Astrocyte (in vitro differentiated cells and primary cell): Measurements from ENCODE around the gene KLHDC7A. TPM values are rescaled to one million over a fixed set of nuclear protein-coding genes. Genes with fewer than 3 reads are reported as not detected.

Experiments
- DNase-seq: peaks from one replicate; pipeline ENCODE4 v3.0.0-alpha.2; 2010; ENCODE audit warnings: low read depth
- FAIRE-seq: peaks from 2 replicates; lab custom pipeline; 2011; peaks lifted over from hg19 to GRCh38; lab: Jason Lieb, UNC
- H2AFZ ChIP-seq: 2 replicates; pipeline ENCODE4 v1.6.0; 2012; ENCODE audit warnings: low read depth, low read length, inconsistent platforms
- H3K27ac ChIP-seq: 2 replicates; pipeline ENCODE4 v1.5.1; 2011; ENCODE audit warnings: low read depth, low read length, inconsistent platforms
- H3K27me3 ChIP-seq: 2 replicates; pipeline ENCODE4 v1.6.0; 2011; ENCODE audit warnings: low read length, inconsistent platforms; ENCODE audit not compliant: insufficient read depth
- H3K36me3 ChIP-seq: 2 replicates; pipeline ENCODE4 v1.5.1; 2011; ENCODE audit warnings: low read length, inconsistent platforms; ENCODE audit not compliant: insufficient read depth
- H3K4me1 ChIP-seq: 2 replicates; pipeline ENCODE4 v1.5.1; 2011; ENCODE audit warnings: low read length, inconsistent platforms; ENCODE audit not compliant: insufficient read depth
- H3K4me2 ChIP-seq: 2 replicates; pipeline ENCODE4 v1.6.0; 2012; ENCODE audit warnings: low read length, inconsistent platforms
- H3K4me3 ChIP-seq: 2 replicates; pipeline ENCODE4 v1.5.1; 2011; ENCODE audit warnings: low read depth, mild to moderate bottlenecking, low read length, inconsistent platforms; ENCODE audit not compliant: insufficient read depth
- H3K79me2 ChIP-seq: 2 replicates; pipeline ENCODE4 v1.6.0; 2012; ENCODE audit warnings: mild to moderate bottlenecking, low read length, inconsistent platforms; ENCODE audit not compliant: insufficient read depth
- H3K9ac ChIP-seq: 2 replicates; pipeline ENCODE4 v1.6.0; 2012; ENCODE audit warnings: mild to moderate bottlenecking, low read length, inconsistent platforms
- H3K9me3 ChIP-seq: 2 replicates; pipeline ENCODE4 v1.5.1; 2012; ENCODE audit warnings: low read depth, mild to moderate bottlenecking, low read length, inconsistent platforms; ENCODE audit not compliant: insufficient read depth
- H4K20me1 ChIP-seq: 2 replicates; pipeline ENCODE4 v1.6.0; 2012; ENCODE audit warnings: low read length, inconsistent platforms; ENCODE audit not compliant: insufficient read depth
- H3K27ac Mint-ChIP-seq: one replicate; pipeline ENCODE4 v1.8.0; 2021; ENCODE audit warnings: mild to moderate bottlenecking, mixed read lengths; ENCODE audit not compliant: unreplicated experiment
- H3K27me3 Mint-ChIP-seq: one replicate; pipeline ENCODE4 v1.8.0; 2021; ENCODE audit warnings: low read depth, mixed read lengths; ENCODE audit not compliant: unreplicated experiment
- H3K36me3 Mint-ChIP-seq: one replicate; pipeline ENCODE4 v1.8.0; 2021; ENCODE audit warnings: low read depth, mixed read lengths; ENCODE audit not compliant: unreplicated experiment
- H3K4me1 Mint-ChIP-seq: one replicate; pipeline ENCODE4 v1.8.0; 2021; ENCODE audit warnings: low read depth, mixed read lengths; ENCODE audit not compliant: unreplicated experiment
- H3K4me3 Mint-ChIP-seq: one replicate; pipeline ENCODE4 v1.8.0; 2021; ENCODE audit warnings: mild to moderate bottlenecking, moderate library complexity, mixed read lengths; ENCODE audit not compliant: unreplicated experiment
- H3K9me3 Mint-ChIP-seq: one replicate; pipeline ENCODE4 v1.8.0; 2021; ENCODE audit warnings: mild to moderate bottlenecking, mixed read lengths; ENCODE audit not compliant: unreplicated experiment
- CTCF ChIP-seq: IDR thresholded peaks from 2 replicates; pipeline ENCODE4 v1.5.1; 2011; ENCODE audit warnings: low read depth, mild to moderate bottlenecking, inconsistent platforms, low read length, moderate library complexity; ENCODE audit not compliant: insufficient read depth
- EZH2 ChIP-seq: IDR thresholded peaks from 2 replicates; pipeline ENCODE4 v1.6.1; 2012; ENCODE audit warnings: mild to moderate bottlenecking, low read length, inconsistent platforms; ENCODE audit not compliant: insufficient read depth
- total RNA-seq: library from RNA; stranded (reverse); gene quantifications from 2 replicates; pipeline ENCODE4 v1.2.1, GENCODE V29; 2021

KLHDC7A gene
- total RNA-seq, 1 donor from 2014 or later = 0.14 TPM

DNA sequence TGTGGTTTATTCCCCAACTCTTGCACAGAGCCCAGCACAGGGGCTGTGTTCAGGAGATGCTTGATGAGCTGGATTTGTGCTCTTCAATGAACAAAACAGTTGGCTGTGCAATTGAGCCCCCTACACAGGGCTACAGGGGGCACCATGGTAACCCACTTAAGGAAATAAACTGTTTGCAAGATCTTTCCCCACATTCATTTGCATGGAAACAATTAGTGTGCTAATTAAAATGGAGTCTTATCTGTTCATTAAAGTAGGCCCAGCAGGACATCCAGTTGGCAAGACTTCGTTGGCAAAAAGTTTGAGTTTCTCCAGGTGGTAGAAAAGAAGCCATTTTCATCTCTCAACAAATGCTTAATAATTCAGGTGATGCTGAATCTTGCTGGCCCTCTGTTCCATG is 15.3 kb downstream of the KLHDC7A start:
- FAIRE-seq (no peak), DNase-seq (no peak)
- no peak overlapping the region for H3K9ac ChIP-seq
- no peaks in the 10 kb centered on the region for H3K4me1 ChIP-seq
- H2AFZ ChIP-seq = no peak overlapping the region
- H3K79me2 ChIP-seq = no peaks in the 10 kb centered on the region
- no peak overlapping the region for H3K4me3 ChIP-seq
- H3K27me3 ChIP-seq = no peaks in the 10 kb centered on the region
- no peak for TF ChIP-seq EZH2
- no peak for TF ChIP-seq CTCF
- no peaks in the 10 kb centered on the region for H3K9me3 ChIP-seq
- no peak overlapping the region for H3K27ac ChIP-seq
- Mint-ChIP-seq H3K27me3 (peaks cover 35% of the 10 kb centered on the region), H3K27ac (no peak overlapping the region), H3K36me3 (no peaks in the 10 kb centered on the region), H3K9me3 (peaks cover 3% of the 10 kb centered on the region), H3K4me1 (no peaks in the 10 kb centered on the region), H3K4me3 (no peak overlapping the region)
- H3K36me3 ChIP-seq = no peaks in the 10 kb centered on the region
- H3K4me2 ChIP-seq = no peak overlapping the region
- H4K20me1 ChIP-seq = no peaks in the 10 kb centered on the region

DNA sequence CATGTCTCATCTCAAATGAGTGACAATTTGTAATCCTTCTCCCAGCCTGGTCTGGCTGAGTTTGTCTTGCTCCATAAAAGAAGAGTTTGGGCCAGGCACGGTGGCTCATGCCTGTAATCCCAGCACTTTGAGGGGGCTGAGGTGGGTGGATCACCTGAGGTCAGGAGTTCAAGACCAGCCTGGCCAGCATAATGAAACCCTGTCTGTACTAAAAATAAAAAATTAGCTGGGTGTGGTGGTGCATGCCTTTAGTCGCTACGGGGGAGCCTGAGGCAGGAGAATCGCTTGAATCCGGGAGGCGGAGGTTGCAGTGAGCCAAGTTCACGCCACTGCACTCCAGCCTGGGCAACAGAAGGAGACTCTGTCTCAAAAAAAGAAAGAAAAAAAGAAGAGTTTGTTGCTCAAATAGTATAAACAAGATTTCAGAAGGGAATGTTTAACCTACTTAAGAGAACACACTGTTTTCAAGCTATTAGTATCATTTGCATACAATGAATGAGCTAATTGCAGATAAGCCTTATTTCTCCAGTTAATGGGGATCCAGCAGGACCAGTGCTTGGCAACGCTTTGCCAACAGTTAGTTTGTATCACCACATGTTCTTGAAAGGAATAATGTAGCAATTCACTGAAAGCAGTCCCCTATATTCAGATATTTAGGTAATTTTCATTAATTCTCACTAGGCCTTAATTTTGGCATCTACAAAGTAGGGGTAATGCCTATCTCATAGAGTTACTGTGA is 15.9 kb downstream of the KLHDC7A start:
- Histone ChIP-seq H2AFZ (no peak overlapping the region), H3K4me1 (no peaks in the 10 kb centered on the region), H3K27me3 (no peaks in the 10 kb centered on the region), H3K27ac (no peak overlapping the region), H3K4me2 (no peak overlapping the region), H3K79me2 (no peaks in the 10 kb centered on the region), H3K9ac (no peak overlapping the region), H3K4me3 (no peak overlapping the region), H3K36me3 (no peaks in the 10 kb centered on the region), H3K9me3 (no peaks in the 10 kb centered on the region), H4K20me1 (no peaks in the 10 kb centered on the region)
- Mint-ChIP-seq H3K27me3 (peaks cover 33% of the 10 kb centered on the region), H3K9me3 (peaks cover 3% of the 10 kb centered on the region), H3K4me3 (no peak overlapping the region), H3K27ac (no peak overlapping the region), H3K4me1 (no peaks in the 10 kb centered on the region), H3K36me3 (no peaks in the 10 kb centered on the region)
- TF ChIP-seq CTCF (no peak), EZH2 (no peak)
- DNase-seq = no peak
- FAIRE-seq = no peak

GRCh38 chr1:18501833-18502232 is 21.1 kb downstream of the KLHDC7A start:
- Histone ChIP-seq H3K4me3 (no peak overlapping the region), H3K4me2 (no peak overlapping the region), H4K20me1 (no peaks in the 10 kb centered on the region), H3K9me3 (no peaks in the 10 kb centered on the region), H3K9ac (no peak overlapping the region), H3K79me2 (no peaks in the 10 kb centered on the region), H3K4me1 (no peaks in the 10 kb centered on the region), H3K27ac (no peak overlapping the region), H2AFZ (no peak overlapping the region), H3K36me3 (no peaks in the 10 kb centered on the region), H3K27me3 (no peaks in the 10 kb centered on the region)
- no peak for FAIRE-seq
- Mint-ChIP-seq H3K27me3 (peaks cover 33% of the 10 kb centered on the region), H3K4me1 (no peaks in the 10 kb centered on the region), H3K4me3 (no peak overlapping the region), H3K9me3 (peaks cover 5% of the 10 kb centered on the region), H3K27ac (no peak overlapping the region), H3K36me3 (no peaks in the 10 kb centered on the region)
- DNase-seq = no peak
- TF ChIP-seq EZH2 (no peak), CTCF (no peak)
